ENCODE measurements around the gene AREL1.

AREL1 gene

DNA sequence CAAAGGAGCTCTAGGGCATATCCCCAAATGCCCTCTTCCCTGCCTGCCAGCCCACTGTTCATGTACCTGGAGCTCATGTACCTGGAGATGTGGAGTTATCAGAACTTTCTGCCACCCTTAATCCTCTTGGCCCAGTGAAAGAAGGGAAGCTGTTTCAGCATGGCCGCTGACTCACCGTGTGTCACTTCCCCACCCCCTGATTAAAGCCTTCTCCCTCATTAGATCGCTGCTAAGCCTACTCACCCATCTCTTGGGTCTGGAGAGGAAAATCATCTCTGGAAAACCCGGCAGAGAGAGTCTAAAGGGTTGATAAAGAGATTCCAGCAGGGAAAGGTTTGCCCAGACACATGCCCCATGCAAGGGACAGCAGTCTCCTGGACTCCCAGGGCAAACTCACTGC, 96.4 kb downstream of the AREL1 start:
- peaks cover 8% of the 10 kb centered on the region for H3K27me3 ChIP-seq (ENCODE audit: insufficient read depth, low read length)
- H3K4ac ChIP-seq (ENCODE audit: low read depth, low read length) = no peak overlapping the region
- peaks cover 33 to 42% of the 10 kb centered on the region in 2 experiments for H3K4me1 ChIP-seq (ENCODE audit: control insufficient read depth in 1 of 2, insufficient read depth in 2 of 2, low read length in 2 of 2)
- H4K12ac ChIP-seq (ENCODE audit: low read depth, low read length) = no peak overlapping the region
- H3K14ac ChIP-seq (ENCODE audit: low read length) = no peak overlapping the region
- no peak overlapping the region for H3K23ac ChIP-seq (ENCODE audit: low read length)
- DNase-seq = peak in 1 of 2 donors; percentile 21
- no peak overlapping the region for H2AFZ ChIP-seq (ENCODE audit: insufficient read depth, low read length, poor library complexity)
- no peak overlapping the region for H2BK120ac ChIP-seq (ENCODE audit: insufficient read depth, low read length, poor library complexity)
- H2BK12ac ChIP-seq (ENCODE audit: low read length) = no peak overlapping the region
- H3K4me2 ChIP-seq (ENCODE audit: low read length) = no peak overlapping the region
- no peaks in the 10 kb centered on the region for H3K36me3 ChIP-seq (ENCODE audit: control insufficient read depth in 1 of 2, insufficient read depth in 2 of 2, low read length in 2 of 2)
- H4K91ac ChIP-seq (ENCODE audit: low read depth, low read length) = peak overlapping the region; percentile 57
- peaks cover 40% of the 10 kb centered on the region for H3K79me1 ChIP-seq (ENCODE audit: low read length)
- H4K8ac ChIP-seq (ENCODE audit: low read depth, low read length) = no peak overlapping the region
- no peaks in the 10 kb centered on the region for H3K9me3 ChIP-seq (ENCODE audit: insufficient read depth, low read depth, low read length)
- no CpG with 5 or more reads among the region's 4 CpGs for WGBS (ENCODE audit: extremely low coverage, insufficient coverage, insufficient read length)
- no peaks in the 10 kb centered on the region for H3K79me2 ChIP-seq (ENCODE audit: control insufficient read depth, insufficient read depth, low read length, poor library complexity)
- H3K18ac ChIP-seq (ENCODE audit: low read length) = no peak overlapping the region
- H3K27ac ChIP-seq (ENCODE audit: low read depth, low read length) = peak overlapping the region; percentile 51
- no peak overlapping the region for H2AK5ac ChIP-seq (ENCODE audit: low read length)
- H3K4me3 ChIP-seq (ENCODE audit: low read depth, low read length) = no peak overlapping the region
- H2BK5ac ChIP-seq (ENCODE audit: low read depth, low read length, poor library complexity) = no peak overlapping the region
- H3K9ac ChIP-seq (ENCODE audit: low read length) = peak overlapping the region; percentile 23

DNA sequence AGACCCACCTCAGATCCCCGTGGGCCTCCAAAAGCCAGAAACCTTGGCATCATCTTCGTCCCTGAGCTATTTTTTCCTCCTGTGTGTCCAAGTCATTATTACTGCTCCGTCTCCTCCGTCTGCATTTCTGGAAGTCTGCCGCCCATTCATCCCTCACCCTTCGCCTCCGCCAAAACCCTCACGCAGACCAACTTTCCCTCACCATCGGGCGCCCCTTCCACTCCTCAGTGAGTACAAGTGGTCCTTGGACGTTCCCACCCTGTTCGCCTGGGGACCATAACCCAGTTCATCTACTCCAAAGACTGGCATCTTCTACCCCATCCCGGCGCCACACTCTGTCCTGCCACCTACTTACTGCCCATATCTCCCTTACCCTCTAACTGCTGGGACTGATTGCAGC, 97.1 kb downstream of the AREL1 start:
- peak overlapping the region; percentile 32 for H2AK5ac ChIP-seq (ENCODE audit: low read length)
- WGBS (ENCODE audit: extremely low coverage, insufficient coverage, insufficient read length) = 100% methylated on average over 5 of the region's 14 CpGs
- peak overlapping the region; percentile 51 for H2BK12ac ChIP-seq (ENCODE audit: low read length)
- peaks cover 16% of the 10 kb centered on the region for H3K27me3 ChIP-seq (ENCODE audit: insufficient read depth, low read length)
- no peak overlapping the region for H3K18ac ChIP-seq (ENCODE audit: low read length)
- H3K9me3 ChIP-seq (ENCODE audit: insufficient read depth, low read depth, low read length) = peaks cover 2% of the 10 kb centered on the region
- no peak overlapping the region for H3K4me3 ChIP-seq (ENCODE audit: low read depth, low read length)
- no peak overlapping the region for H3K4me2 ChIP-seq (ENCODE audit: low read length)
- peak overlapping the region; percentile 31 for H4K91ac ChIP-seq (ENCODE audit: low read depth, low read length)
- H2BK5ac ChIP-seq (ENCODE audit: low read depth, low read length, poor library complexity) = no peak overlapping the region
- no peaks in the 10 kb centered on the region for H3K36me3 ChIP-seq (ENCODE audit: control insufficient read depth in 1 of 2, insufficient read depth in 2 of 2, low read length in 2 of 2)
- H2BK120ac ChIP-seq (ENCODE audit: insufficient read depth, low read length, poor library complexity) = peak overlapping the region; percentile 4
- peaks cover 33% of the 10 kb centered on the region for H3K79me1 ChIP-seq (ENCODE audit: low read length)
- no peaks in the 10 kb centered on the region for H3K79me2 ChIP-seq (ENCODE audit: control insufficient read depth, insufficient read depth, low read length, poor library complexity)
- H3K27ac ChIP-seq (ENCODE audit: low read depth, low read length) = no peak overlapping the region
- H3K9ac ChIP-seq (ENCODE audit: low read length) = no peak overlapping the region
- H3K4me1 ChIP-seq (ENCODE audit: control insufficient read depth in 1 of 2, insufficient read depth in 2 of 2, low read length in 2 of 2) = peaks cover 27 to 36% of the 10 kb centered on the region in 2 experiments
- DNase-seq = no peak
- no peak overlapping the region for H4K12ac ChIP-seq (ENCODE audit: low read depth, low read length)
- no peak overlapping the region for H3K4ac ChIP-seq (ENCODE audit: low read depth, low read length)
- no peak overlapping the region for H4K8ac ChIP-seq (ENCODE audit: low read depth, low read length)
- no peak overlapping the region for H3K23ac ChIP-seq (ENCODE audit: low read length)
- H3K14ac ChIP-seq (ENCODE audit: low read length) = no peak overlapping the region
- H2AFZ ChIP-seq (ENCODE audit: insufficient read depth, low read length, poor library complexity) = no peak overlapping the region

DNA sequence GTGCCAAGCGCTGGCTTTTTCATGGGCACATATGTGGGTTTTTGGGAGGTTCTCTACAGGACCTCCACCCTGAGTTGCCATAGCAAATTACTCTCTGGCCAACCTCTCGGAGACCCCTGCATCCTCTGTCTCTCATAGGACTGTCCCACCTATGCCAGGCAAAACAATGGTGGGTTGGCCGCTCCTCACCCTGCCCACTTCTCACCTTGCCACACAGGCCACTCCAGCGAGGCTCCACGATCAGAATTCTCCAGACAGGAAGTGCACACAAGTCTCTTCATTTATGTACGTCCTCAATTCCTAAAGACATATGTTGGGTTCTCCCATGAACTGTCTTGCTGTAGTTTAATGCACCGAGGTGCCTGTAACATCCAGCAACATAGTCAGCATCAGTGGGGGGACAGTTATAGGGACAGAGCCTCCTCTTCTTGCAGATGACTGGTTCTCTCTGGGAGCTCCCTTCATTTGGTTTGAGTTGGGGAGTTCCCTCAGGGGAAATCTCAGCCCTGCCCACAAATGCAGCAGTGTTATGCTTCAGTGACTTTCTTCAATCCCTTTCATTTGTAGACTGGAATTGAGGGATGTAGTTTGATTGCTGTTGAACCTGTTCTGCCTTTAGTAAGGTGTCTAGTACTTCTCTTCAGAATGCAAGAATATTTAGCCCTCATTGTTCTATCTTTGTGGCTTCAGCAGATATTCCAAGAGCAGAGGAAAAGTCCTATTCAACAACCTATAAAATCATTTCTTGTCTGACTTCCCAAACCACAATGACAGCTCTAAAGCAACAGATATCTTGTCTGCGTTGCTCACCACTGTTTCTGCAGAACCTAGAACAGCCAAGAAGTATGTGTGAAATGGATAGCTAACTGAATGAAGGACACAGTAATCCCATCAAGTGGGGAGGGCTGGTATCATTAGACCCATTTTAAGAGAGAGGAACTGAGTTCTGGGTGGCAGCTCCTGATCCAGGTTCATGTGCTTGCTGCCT, 98.1 kb downstream of the AREL1 start:
- Histone ChIP-seq H3K79me1 (ENCODE audit: low read length) (peaks cover 27% of the 10 kb centered on the region), H2BK5ac (ENCODE audit: low read depth, low read length, poor library complexity) (no peak overlapping the region), H4K12ac (ENCODE audit: low read depth, low read length) (no peak overlapping the region), H2AFZ (ENCODE audit: insufficient read depth, low read length, poor library complexity) (no peak overlapping the region), H2AK5ac (ENCODE audit: low read length) (peak overlapping the region; percentile 11), H3K27ac (ENCODE audit: low read depth, low read length) (no peak overlapping the region), H3K79me2 (ENCODE audit: control insufficient read depth, insufficient read depth, low read length, poor library complexity) (no peaks in the 10 kb centered on the region), H3K9me3 (ENCODE audit: insufficient read depth, low read depth, low read length) (peaks cover 2% of the 10 kb centered on the region), H3K14ac (ENCODE audit: low read length) (no peak overlapping the region), H3K18ac (ENCODE audit: low read length) (no peak overlapping the region), H3K4me1 (ENCODE audit: control insufficient read depth in 1 of 2, insufficient read depth in 2 of 2, low read length in 2 of 2) (peaks cover 20 to 28% of the 10 kb centered on the region in 2 experiments), H3K4me3 (ENCODE audit: low read depth, low read length) (no peak overlapping the region), H3K36me3 (ENCODE audit: control insufficient read depth in 1 of 2, insufficient read depth in 2 of 2, low read length in 2 of 2) (no peaks in the 10 kb centered on the region), H3K4ac (ENCODE audit: low read depth, low read length) (no peak overlapping the region), H3K27me3 (ENCODE audit: insufficient read depth, low read length) (peaks cover 22% of the 10 kb centered on the region), H2BK120ac (ENCODE audit: insufficient read depth, low read length, poor library complexity) (peak overlapping the region; percentile 27), H2BK12ac (ENCODE audit: low read length) (no peak overlapping the region), H4K91ac (ENCODE audit: low read depth, low read length) (peak overlapping the region; percentile 31), H4K8ac (ENCODE audit: low read depth, low read length) (no peak overlapping the region), H3K4me2 (ENCODE audit: low read length) (no peak overlapping the region), H3K23ac (ENCODE audit: low read length) (no peak overlapping the region), H3K9ac (ENCODE audit: low read length) (no peak overlapping the region)
- no peak for DNase-seq
- WGBS (ENCODE audit: extremely low coverage, insufficient coverage, insufficient read length) = no CpG with 5 or more reads among the region's 8 CpGs

DNA sequence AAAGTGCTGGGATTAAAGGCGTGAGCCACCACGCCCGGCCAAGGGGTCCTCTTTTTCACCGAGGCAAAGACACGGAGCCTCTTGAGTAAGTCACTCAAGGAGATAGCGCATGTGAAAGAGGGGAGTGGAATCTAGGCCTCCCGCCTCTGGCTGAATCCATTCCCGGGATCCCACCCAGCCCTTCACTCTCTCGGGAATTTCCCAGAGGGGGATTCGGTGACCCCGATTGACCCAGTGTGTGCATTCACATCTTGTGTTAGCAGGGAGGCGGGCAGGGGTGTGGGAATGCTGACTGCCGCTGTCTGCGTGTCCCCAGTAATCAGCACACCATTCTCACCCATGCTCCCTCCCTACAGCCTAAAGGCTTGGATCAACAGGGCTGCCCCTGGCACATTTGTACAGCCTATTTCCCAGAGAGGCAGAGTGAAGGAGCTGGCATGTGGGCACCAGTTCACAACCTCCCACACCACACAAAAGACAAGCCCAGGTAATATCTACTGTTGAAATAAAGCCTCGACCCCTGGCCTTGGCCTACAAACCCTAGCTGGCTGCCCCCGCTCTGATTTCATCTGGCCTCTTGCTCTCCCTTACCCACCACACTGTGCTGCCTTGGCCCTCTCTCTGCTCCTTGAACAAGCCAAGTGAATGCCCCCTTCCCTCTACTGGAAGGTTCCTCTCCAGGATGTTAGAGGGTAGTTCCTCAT, 99.5 kb downstream of the AREL1 start:
- Histone ChIP-seq H3K9ac (ENCODE audit: low read length) (no peak overlapping the region), H3K79me2 (ENCODE audit: control insufficient read depth, insufficient read depth, low read length, poor library complexity) (no peaks in the 10 kb centered on the region), H4K8ac (ENCODE audit: low read depth, low read length) (no peak overlapping the region), H2AK5ac (ENCODE audit: low read length) (peak overlapping the region; percentile 56), H4K12ac (ENCODE audit: low read depth, low read length) (no peak overlapping the region), H2BK5ac (ENCODE audit: low read depth, low read length, poor library complexity) (no peak overlapping the region), H3K27ac (ENCODE audit: low read depth, low read length) (no peak overlapping the region), H3K9me3 (ENCODE audit: insufficient read depth, low read depth, low read length) (peaks cover 2% of the 10 kb centered on the region), H2BK120ac (ENCODE audit: insufficient read depth, low read length, poor library complexity) (peak overlapping the region; percentile 29), H4K91ac (ENCODE audit: low read depth, low read length) (no peak overlapping the region), H3K18ac (ENCODE audit: low read length) (no peak overlapping the region), H3K4me3 (ENCODE audit: low read depth, low read length) (no peak overlapping the region), H3K36me3 (ENCODE audit: control insufficient read depth in 1 of 2, insufficient read depth in 2 of 2, low read length in 2 of 2) (no peaks in the 10 kb centered on the region), H3K4me1 (ENCODE audit: control insufficient read depth in 1 of 2, insufficient read depth in 2 of 2, low read length in 2 of 2) (peaks cover 10 to 15% of the 10 kb centered on the region in 2 experiments), H3K14ac (ENCODE audit: low read length) (no peak overlapping the region), H3K79me1 (ENCODE audit: low read length) (peaks cover 16% of the 10 kb centered on the region), H2BK12ac (ENCODE audit: low read length) (peak overlapping the region; percentile 21), H3K4me2 (ENCODE audit: low read length) (no peak overlapping the region), H3K23ac (ENCODE audit: low read length) (no peak overlapping the region), H3K27me3 (ENCODE audit: insufficient read depth, low read length) (peaks cover 22% of the 10 kb centered on the region), H2AFZ (ENCODE audit: insufficient read depth, low read length, poor library complexity) (no peak overlapping the region), H3K4ac (ENCODE audit: low read depth, low read length) (no peak overlapping the region)
- WGBS (ENCODE audit: extremely low coverage, insufficient coverage, insufficient read length) = no CpG with 5 or more reads among the region's 16 CpGs
- DNase-seq = no peak

All from trophoblast cell (in vitro differentiated cells and primary cell).